ENCODE data around the gene G6PC3.
"Not testable (repeated sequence)": the region's sequence is repeated elsewhere in the genome, so short reads cannot be mapped to it uniquely, and the experiment has no call there.

Gene G6PC3

GRCh38 chr17:44084131-44084538 is 13.6 kb downstream of the G6PC3 start:
- no peak for DNase-seq (ENCODE audit: low spot score)

GRCh38 chr17:44084921-44085320 is 14.4 kb downstream of the G6PC3 start:
- DNase-seq (ENCODE audit: low spot score), result no peak

- DNase-seq (ENCODE audit: low spot score), result no peak
These were observed 15.4 kb downstream of the G6PC3 start for GRCh38 chr17:44085908-44086307.

- peak; percentile 71 for DNase-seq (ENCODE audit: low spot score)
These were observed 16.1 kb downstream of the G6PC3 start for GRCh38 chr17:44086364-44087311.

GRCh38 chr17:44087319-44087718 is 16.8 kb downstream of the G6PC3 start:
- no peak for DNase-seq (ENCODE audit: low spot score)

GRCh38 chr17:44088254-44088653 is 17.7 kb downstream of the G6PC3 start:
- no peak for DNase-seq (ENCODE audit: low spot score)

GRCh38 chr17:44091200-44091997 is 20.9 kb downstream of the G6PC3 start:
- DNase-seq (ENCODE audit: low spot score), result no peak

- no peak for DNase-seq (ENCODE audit: low spot score)
These were observed 21.5 kb downstream of the G6PC3 start for GRCh38 chr17:44092051-44092450.

- no peak for DNase-seq (ENCODE audit: low spot score)
These were observed 22.8 kb downstream of the G6PC3 start for GRCh38 chr17:44093231-44093900.

GRCh38 chr17:44094701-44095387 is 24.3 kb downstream of the G6PC3 start:
- DNase-seq (ENCODE audit: low spot score), result no peak

- DNase-seq (ENCODE audit: low spot score), result no peak
These were observed 24.8 kb downstream of the G6PC3 start for GRCh38 chr17:44095388-44095646.

- DNase-seq (ENCODE audit: low spot score), result no peak
These were observed 25.3 kb downstream of the G6PC3 start for GRCh38 chr17:44095647-44096496.

GRCh38 chr17:44097110-44097958 is 26.8 kb downstream of the G6PC3 start:
- DNase-seq (ENCODE audit: low spot score), result no peak

GRCh38 chr17:44101858-44102257 is 31.3 kb downstream of the G6PC3 start:
- not testable (repeated sequence) for DNase-seq (ENCODE audit: low spot score)

GRCh38 chr17:44102849-44103622 is 32.5 kb downstream of the G6PC3 start:
- DNase-seq (ENCODE audit: low spot score), result no peak

GRCh38 chr17:44105483-44105882 is 34.9 kb downstream of the G6PC3 start:
- DNase-seq (ENCODE audit: low spot score), result no peak

GRCh38 chr17:44105941-44106340 is 35.4 kb downstream of the G6PC3 start:
- no peak for DNase-seq (ENCODE audit: low spot score)

- no peak for DNase-seq (ENCODE audit: low spot score)
These were observed 36.3 kb downstream of the G6PC3 start for GRCh38 chr17:44106801-44107200.
